NCI-H2171 treated with DMSO at 0.1 percent for 48 hours (cell line): Measurements from ENCODE around the gene SEZ6L.

Experiments
- DNase-seq: peaks from one replicate; lab custom pipeline; 2025; lab: John Stamatoyannopoulos, UW

SEZ6L gene

GRCh38 chr22:26169315-26170111, at the start of gene SEZ6L:
SEZ6L (plus strand) TSS chr22:26169462; CDS start chr22:26169670, 208 bp downstream.
- peak; percentile 40 for DNase-seq

- DNase-seq, result peak; percentile 18
These were observed 46.3 kb upstream of the SEZ6L start for GRCh38 chr22:26122920-26123468.

- no peak for DNase-seq
These were observed 44.1 kb upstream of the SEZ6L start for GRCh38 chr22:26124991-26125725.

GRCh38 chr22:26127126-26127525, 42.1 kb upstream of the SEZ6L start:
- DNase-seq, result no peak

- no peak for DNase-seq
These were observed 41.7 kb upstream of the SEZ6L start for GRCh38 chr22:26127556-26127955.

- no peak for DNase-seq
These were observed 37.6 kb upstream of the SEZ6L start for GRCh38 chr22:26131589-26132154.

GRCh38 chr22:26134654-26135330, 34.5 kb upstream of the SEZ6L start:
- DNase-seq, result no peak

GRCh38 chr22:26135806-26136205, 33.5 kb upstream of the SEZ6L start:
- DNase-seq, result no peak

GRCh38 chr22:26139310-26139709, 30.0 kb upstream of the SEZ6L start:
- no peak for DNase-seq

GRCh38 chr22:26141831-26142230, 27.4 kb upstream of the SEZ6L start:
- DNase-seq, result peak; percentile 51

- DNase-seq, result peak; percentile 68
These were observed 25.4 kb upstream of the SEZ6L start for GRCh38 chr22:26143806-26144325.

- no peak for DNase-seq
These were observed 9.4 kb upstream of the SEZ6L start for GRCh38 chr22:26159886-26160285.

- no peak for DNase-seq
These were observed 7.5 kb upstream of the SEZ6L start for GRCh38 chr22:26161746-26162145.

GRCh38 chr22:26162926-26163325, 6.3 kb upstream of the SEZ6L start:
- DNase-seq, result no peak

- DNase-seq, result no peak
These were observed 5.1 kb upstream of the SEZ6L start for GRCh38 chr22:26164174-26164573.

- DNase-seq, result peak; percentile 72
These were observed 871 bp upstream of the SEZ6L start for GRCh38 chr22:26168330-26168851.

- DNase-seq, result peak; percentile 72
These were observed 335 bp upstream of the SEZ6L start for GRCh38 chr22:26168939-26169314.

- DNase-seq, result peak; percentile 23
These were observed 840 bp downstream of the SEZ6L start for GRCh38 chr22:26170112-26170492.

- peak; percentile 40 for DNase-seq
These were observed 1.7 kb downstream of the SEZ6L start for GRCh38 chr22:26170795-26171580.

- peak; percentile 46 for DNase-seq
These were observed 3.2 kb downstream of the SEZ6L start for GRCh38 chr22:26172389-26172990.
